Stimulated activated CD8-positive, alpha-beta memory T cell treated with anti-CD3 and anti-CD28 coated beads, Interleukin-15, amount 100 ng/mL, for 4 hours (primary cell): Measurements from ENCODE around the gene KATNB1.
"Not testable (repeated sequence)": the region's sequence is repeated elsewhere in the genome, so short reads cannot be mapped to it uniquely, and the experiment has no call there.

Source experiments
- DNase-seq, 2 donors: peaks; one replicate each; pipeline ENCODE4 v3.0.0-alpha.2; 2020; ENCODE audit warnings: low read depth in 2 of 2

Gene KATNB1

GRCh38 chr16:57701759-57702371, 33.7 kb upstream of the KATNB1 start:
- no peak for DNase-seq

- no peak for DNase-seq
Measured at GRCh38 chr16:57703416-57704010, 32.1 kb upstream of the KATNB1 start.

GRCh38 chr16:57704011-57704904, 31.3 kb upstream of the KATNB1 start:
- DNase-seq, result no peak

- no peak for DNase-seq
Measured at GRCh38 chr16:57704905-57705852, 30.4 kb upstream of the KATNB1 start.

DNA sequence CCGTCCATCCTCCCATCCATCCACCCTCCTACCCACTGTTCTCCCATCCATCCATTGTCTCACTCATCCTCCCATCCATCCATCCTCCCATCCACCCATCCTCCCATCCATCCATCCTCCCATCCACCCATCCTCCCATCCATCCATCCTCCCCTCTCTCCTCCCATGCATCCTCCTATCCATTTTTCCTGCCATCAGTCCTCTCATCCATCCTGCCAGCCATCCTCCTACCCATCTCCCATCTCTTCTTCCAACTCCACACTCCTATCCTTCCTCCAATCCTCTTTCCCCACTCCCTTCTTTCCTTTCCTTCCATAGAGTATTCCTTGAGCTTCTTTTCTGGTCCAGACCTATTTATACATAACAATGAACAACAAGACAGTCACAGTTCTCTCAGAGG, 28.9 kb upstream of the KATNB1 start:
- no peak for DNase-seq

GRCh38 chr16:57707331-57707730, 28.2 kb upstream of the KATNB1 start:
- no peak for DNase-seq

- no peak for DNase-seq
Measured at GRCh38 chr16:57708168-57708567, 27.4 kb upstream of the KATNB1 start.

- DNase-seq, result no peak
Measured at GRCh38 chr16:57709663-57710062, 25.9 kb upstream of the KATNB1 start.

GRCh38 chr16:57711346-57711745, 24.2 kb upstream of the KATNB1 start:
- DNase-seq, result no peak

DNA sequence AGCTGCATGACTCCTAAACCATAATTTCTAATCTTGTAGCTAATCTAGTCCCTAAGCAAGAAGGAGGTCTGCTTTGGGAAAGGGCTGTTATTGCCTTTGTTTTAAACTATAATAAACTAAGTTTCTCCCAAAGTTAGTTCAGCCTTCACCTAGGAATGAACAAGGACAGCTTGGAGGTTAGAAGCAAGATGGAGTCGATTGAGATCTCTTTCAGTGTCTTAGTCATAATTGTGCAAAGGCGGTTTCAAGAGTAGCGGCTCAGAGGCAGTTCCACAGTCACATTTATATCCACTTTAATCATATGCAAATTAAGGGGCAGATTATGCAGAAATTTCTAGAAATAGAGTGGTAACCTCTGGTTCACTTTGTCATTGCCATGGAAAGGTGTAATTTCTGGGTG, 23.6 kb upstream of the KATNB1 start:
- no peak for DNase-seq

DNA sequence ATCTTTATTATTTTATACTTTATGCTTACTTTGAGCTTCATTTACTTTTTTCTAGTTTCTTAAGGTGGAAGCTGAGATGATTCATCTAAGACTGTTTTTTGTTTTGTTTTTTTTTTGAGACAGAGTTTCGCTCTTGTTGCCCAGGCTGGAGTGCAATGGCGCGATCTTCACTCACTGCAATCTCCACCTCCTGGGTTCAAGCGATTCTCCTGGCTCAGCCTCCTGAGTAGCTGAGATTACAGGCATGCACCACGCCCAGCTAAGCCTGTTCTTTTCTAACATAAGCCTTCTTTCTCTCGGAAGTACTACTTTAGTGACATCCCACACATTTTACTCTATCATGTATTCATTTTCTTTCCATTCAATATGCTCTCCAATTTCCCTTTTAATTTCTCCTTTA, 23.0 kb upstream of the KATNB1 start:
- DNase-seq, result not testable (repeated sequence)

- DNase-seq, result no peak
Measured at GRCh38 chr16:57713596-57713995, 22.0 kb upstream of the KATNB1 start.

DNA sequence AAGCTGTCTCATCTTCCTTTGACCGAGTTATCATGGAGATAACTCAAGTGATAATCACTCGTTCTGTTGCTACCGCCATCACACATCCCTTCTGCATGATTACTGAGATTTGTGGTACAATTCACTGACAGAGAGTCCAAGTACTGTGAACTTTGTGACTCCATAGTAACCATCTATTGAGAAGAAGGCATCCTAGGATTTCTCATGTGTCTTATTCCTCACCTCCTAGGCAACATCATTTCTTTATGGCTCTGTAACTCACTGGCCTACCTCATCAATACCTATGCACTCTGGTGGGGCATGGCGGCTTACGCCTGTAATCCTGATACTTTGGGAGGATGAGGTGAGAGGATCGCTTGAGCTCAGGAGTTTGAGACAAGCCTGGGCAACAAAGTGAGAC, 21.5 kb upstream of the KATNB1 start:
- DNase-seq, result no peak

GRCh38 chr16:57720142-57720575, 15.4 kb upstream of the KATNB1 start:
- no peak for DNase-seq

DNA sequence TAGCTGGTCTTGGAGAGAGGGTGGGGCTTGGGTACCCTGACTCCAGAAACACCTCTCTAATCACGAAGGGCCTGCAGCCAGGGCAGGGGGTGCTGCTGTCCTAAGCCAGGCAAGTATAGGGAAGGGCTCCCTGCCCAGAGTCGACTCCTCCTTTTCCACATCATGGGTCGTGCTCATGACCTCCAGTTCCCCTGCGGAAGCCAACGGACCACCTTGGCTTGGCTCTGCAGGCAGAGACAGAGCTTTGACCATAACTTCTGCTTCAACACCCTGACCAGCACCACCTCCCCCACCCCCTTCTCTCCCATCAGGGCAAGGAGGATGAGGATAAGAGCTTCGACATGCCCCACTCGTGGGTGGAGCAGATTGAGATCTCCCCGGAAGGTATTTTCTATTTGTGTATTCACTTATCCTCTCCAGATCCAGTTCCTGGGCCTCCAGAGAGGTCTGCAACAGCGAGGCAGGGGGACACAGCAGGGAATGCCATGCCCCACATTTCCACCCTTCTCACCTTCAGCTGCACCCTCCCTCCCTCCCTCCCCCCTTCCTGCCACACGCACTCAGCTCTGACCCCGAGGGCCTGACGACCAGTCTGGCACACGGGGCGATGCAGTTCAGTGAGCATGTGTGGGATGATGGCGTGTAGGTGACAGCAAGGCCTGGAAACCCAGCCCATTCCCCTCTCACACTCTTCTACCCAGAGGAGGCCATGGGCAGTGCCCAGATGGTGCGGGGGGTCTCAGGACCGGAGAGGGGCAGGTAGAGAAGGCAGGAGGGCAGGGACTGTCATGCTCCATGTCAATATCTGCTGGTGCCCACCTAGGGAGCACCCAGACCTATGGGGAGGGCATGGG, 14.0 kb upstream of the KATNB1 start:
- DNase-seq, result no peak

DNA sequence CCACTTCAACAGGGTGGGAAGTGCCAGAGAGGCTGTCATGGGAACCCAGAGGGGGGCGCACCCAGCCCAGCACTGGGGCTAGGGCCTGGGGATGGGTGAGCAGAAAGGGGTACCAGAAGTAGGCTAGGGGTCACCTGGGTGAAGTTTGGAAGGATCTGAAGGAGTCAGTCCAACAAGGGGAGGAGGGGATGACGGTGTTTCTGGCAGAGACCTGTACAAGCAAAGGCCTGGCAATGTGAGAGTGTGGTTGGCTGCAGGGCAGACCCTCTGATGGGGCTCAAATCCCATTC, 13.4 kb upstream of the KATNB1 start:
- DNase-seq, result no peak

GRCh38 chr16:57722651-57723050, 12.9 kb upstream of the KATNB1 start:
- no peak for DNase-seq

- DNase-seq, result no peak
Measured at GRCh38 chr16:57723170-57723569, 12.4 kb upstream of the KATNB1 start.

GRCh38 chr16:57724531-57724930, 11.0 kb upstream of the KATNB1 start:
- DNase-seq, result no peak

- no peak for DNase-seq
Measured at GRCh38 chr16:57725151-57725550, 10.4 kb upstream of the KATNB1 start.

DNA sequence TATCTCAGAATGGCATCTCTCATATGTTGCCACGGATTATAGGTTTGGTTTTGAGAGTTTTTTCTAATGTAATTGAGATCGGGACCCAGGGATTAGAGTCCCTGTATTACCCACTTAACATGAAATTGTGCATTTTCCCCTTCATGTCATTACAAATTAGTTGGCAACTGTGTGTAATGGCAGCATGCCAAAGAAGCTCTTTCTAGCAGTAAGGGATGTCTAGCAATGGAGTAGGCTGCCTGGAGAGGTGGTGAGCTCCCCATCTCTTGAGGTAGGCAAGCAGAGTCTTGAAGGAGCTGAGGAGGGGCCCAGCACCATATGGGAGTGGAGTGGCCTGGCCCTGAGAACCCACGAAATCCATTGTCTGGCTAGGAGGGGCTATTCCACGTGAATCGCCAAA, 10.0 kb upstream of the KATNB1 start:
- no peak for DNase-seq
